Fibroblast of lung (primary cell): ENCODE results near the gene TMTC2.

Experiments used
- EZH2 ChIP-seq: IDR thresholded peaks from 2 replicates; pipeline ENCODE4 v1.5.1; 2012; ENCODE audit warnings: low read length, control low read depth, mild to moderate bottlenecking; ENCODE audit errors: missing control alignments
- TF ChIP-seq, protein P1 (sequence below), 2 donors: IDR thresholded peaks in 1 of 2; conservative IDR thresholded peaks in 1 of 2; 1 replicate in 1 of 2; 2 replicates in 1 of 2; pipeline ENCODE4 v1.5.1; 2011 to 2012; ENCODE audit warnings: low read length in 2 of 2, control low read depth in 1 of 2, inconsistent platforms in 1 of 2, low read depth in 1 of 2, mild to moderate bottlenecking in 1 of 2

DNA sequence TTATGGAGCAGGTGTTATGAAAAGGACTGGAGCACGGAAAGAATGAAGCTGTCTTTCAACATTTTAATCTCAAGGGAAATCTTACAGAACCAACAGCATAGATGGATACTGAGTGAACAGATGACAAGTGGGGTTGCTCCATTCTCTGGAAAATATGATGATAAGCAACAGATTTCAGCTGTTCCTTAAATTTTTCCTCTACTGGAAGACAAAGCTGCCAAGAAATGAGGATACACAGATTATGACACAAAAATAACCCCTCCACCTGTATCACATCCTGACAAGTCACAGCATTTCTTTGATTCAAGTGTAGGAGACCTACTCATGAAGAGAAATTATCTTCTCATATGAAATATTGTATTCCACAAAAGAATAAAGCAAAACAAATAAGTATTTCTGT lies 13.0 kb upstream of the TMTC2 start:
- TF ChIP-seq, protein P1, sequence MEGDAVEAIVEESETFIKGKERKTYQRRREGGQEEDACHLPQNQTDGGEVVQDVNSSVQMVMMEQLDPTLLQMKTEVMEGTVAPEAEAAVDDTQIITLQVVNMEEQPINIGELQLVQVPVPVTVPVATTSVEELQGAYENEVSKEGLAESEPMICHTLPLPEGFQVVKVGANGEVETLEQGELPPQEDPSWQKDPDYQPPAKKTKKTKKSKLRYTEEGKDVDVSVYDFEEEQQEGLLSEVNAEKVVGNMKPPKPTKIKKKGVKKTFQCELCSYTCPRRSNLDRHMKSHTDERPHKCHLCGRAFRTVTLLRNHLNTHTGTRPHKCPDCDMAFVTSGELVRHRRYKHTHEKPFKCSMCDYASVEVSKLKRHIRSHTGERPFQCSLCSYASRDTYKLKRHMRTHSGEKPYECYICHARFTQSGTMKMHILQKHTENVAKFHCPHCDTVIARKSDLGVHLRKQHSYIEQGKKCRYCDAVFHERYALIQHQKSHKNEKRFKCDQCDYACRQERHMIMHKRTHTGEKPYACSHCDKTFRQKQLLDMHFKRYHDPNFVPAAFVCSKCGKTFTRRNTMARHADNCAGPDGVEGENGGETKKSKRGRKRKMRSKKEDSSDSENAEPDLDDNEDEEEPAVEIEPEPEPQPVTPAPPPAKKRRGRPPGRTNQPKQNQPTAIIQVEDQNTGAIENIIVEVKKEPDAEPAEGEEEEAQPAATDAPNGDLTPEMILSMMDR (conservative IDR thresholded peaks at IDR 0.05 in 1 of 2, IDR thresholded peaks at IDR 0.05 in 1 of 2; ENCODE audit: low read depth in 1 of 2, low read length in 2 of 2), result no peak
- TF ChIP-seq EZH2, result no peak
